ENCODE measurements around the gene ANO8. TPM values are rescaled to one million over a fixed set of nuclear protein-coding genes. Genes with fewer than 3 reads are reported as not detected.

The ANO8 gene
- total and polyA plus RNA-seq, 2 of the 8 experiments (the other 6 are each of a cell fraction or from before 2014, with no cell fraction given), result 9.5 to 20.7 TPM

- TF ChIP-seq, protein P1, sequence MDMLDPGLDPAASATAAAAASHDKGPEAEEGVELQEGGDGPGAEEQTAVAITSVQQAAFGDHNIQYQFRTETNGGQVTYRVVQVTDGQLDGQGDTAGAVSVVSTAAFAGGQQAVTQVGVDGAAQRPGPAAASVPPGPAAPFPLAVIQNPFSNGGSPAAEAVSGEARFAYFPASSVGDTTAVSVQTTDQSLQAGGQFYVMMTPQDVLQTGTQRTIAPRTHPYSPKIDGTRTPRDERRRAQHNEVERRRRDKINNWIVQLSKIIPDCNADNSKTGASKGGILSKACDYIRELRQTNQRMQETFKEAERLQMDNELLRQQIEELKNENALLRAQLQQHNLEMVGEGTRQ (IDR thresholded peaks at IDR 0.05; ENCODE audit: low read length), result no peak
- TF ChIP-seq BACH1 (IDR thresholded peaks at IDR 0.05; ENCODE audit: low read length) (no peak), NANOG (IDR thresholded peaks at IDR 0.05; ENCODE audit: insufficient read depth, low read depth, low read length, poor library complexity, severe bottlenecking) (no peak), ASH2L (IDR thresholded peaks at IDR 0.05; ENCODE audit: low read length) (no peak), RNF2 (IDR thresholded peaks at IDR 0.05; ENCODE audit: borderline replicate concordance, low read depth, low read length, missing control alignments, poor library complexity, severe bottlenecking) (no peak), CEBPB (IDR thresholded peaks at IDR 0.05; ENCODE audit: low read depth, low read length) (no peak), TEAD4 (IDR thresholded peaks at IDR 0.05; ENCODE audit: low read depth, low read length) (no peak), MAX (IDR thresholded peaks at IDR 0.05) (no peak), RXRA (IDR thresholded peaks at IDR 0.05; ENCODE audit: insufficient read depth, low read depth, low read length) (0 out of 2 replicates have a peak, but pooled peaks have one; percentile 21), SP2 (IDR thresholded peaks at IDR 0.05; ENCODE audit: low read length) (no peak), CHD1 (IDR thresholded peaks at IDR 0.05; ENCODE audit: low read depth, low read length) (no peak), EGR1 (IDR thresholded peaks at IDR 0.05; ENCODE audit: borderline replicate concordance, low read depth, low read length) (no peak), MAFK (IDR thresholded peaks at IDR 0.05; ENCODE audit: low read depth, low read length) (no peak), RAD21 (IDR thresholded peaks at IDR 0.05 in 1 of 2, conservative IDR thresholded peaks at IDR 0.05 in 1 of 2; ENCODE audit: low read depth in 2 of 2, low read length in 2 of 2) (no peak), KDM4A (IDR thresholded peaks at IDR 0.05; ENCODE audit: low read depth, low read length, severe bottlenecking) (peak; percentile 21), GABPA (IDR thresholded peaks at IDR 0.05; ENCODE audit: borderline replicate concordance, insufficient read depth, low read length) (no peak)
Observed at GRCh38 chr19:17302391-17303166, 32.1 kb downstream of the ANO8 start (continued).

Measured in H1 (cell line).